ENCODE data around the gene IVD.

Gene IVD

GRCh38 chr15:40405501-40406381 lies at the start of gene IVD:
TSS of gene IVD (plus strand) at chr15:40405795. CDS start at chr15:40405828, 33 bp downstream.
- FAIRE-seq = peak; percentile 95

DNA sequence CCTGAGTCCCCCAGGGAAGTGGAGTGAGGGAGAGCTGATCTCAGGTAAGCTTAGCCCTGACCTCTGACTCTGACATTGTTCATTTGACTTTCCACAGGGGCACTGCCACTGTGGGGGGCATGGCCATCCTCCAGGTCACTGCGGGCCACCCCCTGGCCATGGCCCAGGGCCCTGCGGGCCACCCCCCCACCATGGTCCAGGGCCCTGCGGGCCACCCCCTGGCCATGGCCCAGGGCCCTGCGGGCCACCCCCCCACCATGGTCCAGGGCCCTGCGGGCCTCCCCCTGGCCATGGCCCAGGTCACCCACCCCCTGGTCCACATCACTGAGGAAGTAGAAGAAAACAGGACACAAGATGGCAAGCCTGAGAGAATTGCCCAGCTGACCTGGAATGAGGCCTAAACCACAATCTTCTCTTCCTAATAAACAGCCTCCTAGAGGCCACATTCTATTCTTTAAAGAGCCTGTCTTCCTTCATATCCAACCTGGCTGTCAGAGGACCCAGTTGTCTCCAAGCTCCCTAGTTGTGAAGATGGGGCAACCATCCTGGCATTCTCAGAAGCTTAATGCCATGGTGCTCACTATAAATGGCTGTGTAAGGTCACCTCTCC lies 49.5 kb upstream of the IVD start:
- FAIRE-seq = no peak

GRCh38 chr15:40357246-40357645 lies 48.3 kb upstream of the IVD start:
- no peak for FAIRE-seq

DNA sequence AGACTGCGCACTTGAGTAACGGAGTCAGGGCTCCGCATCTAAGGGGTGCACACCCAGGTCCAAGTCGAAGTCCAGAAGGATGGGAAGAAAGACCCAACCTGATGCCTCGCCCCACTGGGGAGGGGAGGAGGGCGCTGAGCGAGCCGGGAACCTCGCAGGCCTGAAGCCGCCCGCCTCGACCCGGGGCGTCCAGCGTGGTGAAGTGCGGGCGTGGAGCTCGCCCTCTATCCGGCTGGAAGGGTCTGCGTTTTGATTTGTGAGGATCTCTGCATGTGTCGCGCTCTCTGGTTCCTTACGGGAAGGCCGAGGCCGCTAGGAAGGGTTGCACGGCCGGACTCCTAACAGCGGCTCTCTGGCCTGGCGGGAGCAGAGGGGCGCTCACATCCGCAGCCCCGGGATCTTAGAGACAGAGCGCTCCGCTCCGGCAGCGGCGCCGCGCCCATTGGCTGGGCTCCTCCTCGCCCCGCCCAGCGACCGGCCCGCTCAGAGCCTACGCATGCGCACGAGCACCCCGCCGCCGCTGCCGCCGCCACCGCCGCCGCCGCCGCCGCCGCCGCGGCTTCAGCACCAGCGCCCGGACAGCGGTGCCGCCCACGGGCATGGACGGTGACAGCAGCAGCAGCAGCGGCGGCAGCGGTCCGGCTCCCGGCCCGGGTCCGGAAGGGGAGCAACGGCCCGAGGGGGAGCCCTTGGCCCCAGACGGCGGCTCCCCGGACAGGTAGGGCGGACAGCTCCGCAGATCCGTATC lies 47.7 kb upstream of the IVD start, which contains the start of gene DISP2:
Gene DISP2, plus strand, starts transcription at position 497 of the 748 bp plus-strand sequence. Its CDS starts 103 bp downstream, at position 600.
- no peak for FAIRE-seq

GRCh38 chr15:40358471-40359353 lies 46.9 kb upstream of the IVD start:
- no peak for FAIRE-seq

- FAIRE-seq = no peak
These were observed 45.6 kb upstream of the IVD start for GRCh38 chr15:40360015-40360414.

DNA sequence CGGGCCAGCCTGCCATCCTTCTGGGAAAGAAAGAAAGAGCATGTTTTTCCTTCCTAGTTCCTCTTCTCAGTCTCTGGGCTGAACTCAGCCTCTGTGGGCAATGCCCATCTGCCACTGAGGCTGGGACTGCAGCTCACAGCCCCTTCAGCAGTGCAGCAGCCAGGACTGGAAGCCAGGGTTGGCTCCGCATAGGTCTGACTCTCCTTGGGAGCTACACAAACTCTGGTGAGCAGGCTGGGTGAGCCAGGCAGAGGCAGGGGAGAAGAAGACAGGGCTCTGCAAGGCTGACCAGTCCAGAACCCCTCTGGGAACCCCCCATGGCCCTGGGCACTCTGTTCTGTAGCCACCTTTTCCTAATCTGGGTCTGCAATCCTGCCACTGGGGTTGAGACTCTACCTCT lies 44.0 kb upstream of the IVD start:
- FAIRE-seq = no peak

- FAIRE-seq = no peak
These were observed 42.0 kb upstream of the IVD start for GRCh38 chr15:40363611-40364010.

GRCh38 chr15:40364251-40364650 lies 41.3 kb upstream of the IVD start:
- FAIRE-seq = no peak

GRCh38 chr15:40365016-40365415 lies 40.6 kb upstream of the IVD start:
- FAIRE-seq = no peak

GRCh38 chr15:40365624-40366456 lies 39.8 kb upstream of the IVD start:
- FAIRE-seq = no peak

DNA sequence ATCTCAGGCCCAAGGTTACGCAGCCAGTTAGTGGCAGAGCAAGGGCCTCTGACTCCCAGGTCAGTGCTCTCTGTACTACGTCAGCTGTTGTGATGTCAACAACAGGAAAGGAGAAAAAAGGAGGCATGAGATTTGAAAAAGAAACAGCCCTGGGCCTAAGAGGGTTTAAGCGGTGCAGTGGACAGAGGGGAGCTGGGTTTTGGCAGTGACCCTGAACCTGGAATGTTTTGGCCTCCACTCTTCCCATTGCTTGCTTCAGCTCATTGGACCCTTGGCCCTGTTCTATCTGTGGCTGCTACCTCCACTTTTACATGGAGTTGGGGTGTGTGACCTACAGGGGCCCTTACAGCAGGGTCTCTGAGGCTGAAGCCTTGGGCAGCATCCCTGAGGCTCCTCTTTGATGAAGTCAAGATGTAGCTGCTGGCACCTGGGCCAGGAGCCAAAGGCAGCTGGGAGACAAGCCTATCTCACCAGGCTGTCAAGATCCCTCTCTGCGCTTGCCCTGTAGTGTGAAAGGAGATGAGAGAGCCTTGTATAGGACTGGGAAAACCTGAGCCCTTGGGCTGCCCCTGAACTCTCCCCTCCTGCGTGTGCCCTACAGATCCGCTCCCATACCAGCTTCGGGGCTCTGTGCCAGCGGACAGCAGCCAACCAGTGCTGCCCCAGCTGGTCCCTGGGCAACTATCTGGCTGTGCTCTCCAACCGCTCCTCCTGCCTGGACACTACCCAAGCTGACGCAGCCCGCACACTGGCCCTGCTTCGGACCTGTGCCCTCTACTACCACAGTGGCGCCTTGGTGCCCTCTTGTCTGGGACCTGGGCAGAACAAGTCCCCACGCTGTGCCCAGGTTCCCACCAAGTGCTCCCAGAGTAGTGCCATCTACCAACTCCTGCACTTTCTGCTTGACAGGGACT lies 38.9 kb upstream of the IVD start:
- no peak for FAIRE-seq

GRCh38 chr15:40367371-40367685 lies 38.3 kb upstream of the IVD start:
- FAIRE-seq = no peak

DNA sequence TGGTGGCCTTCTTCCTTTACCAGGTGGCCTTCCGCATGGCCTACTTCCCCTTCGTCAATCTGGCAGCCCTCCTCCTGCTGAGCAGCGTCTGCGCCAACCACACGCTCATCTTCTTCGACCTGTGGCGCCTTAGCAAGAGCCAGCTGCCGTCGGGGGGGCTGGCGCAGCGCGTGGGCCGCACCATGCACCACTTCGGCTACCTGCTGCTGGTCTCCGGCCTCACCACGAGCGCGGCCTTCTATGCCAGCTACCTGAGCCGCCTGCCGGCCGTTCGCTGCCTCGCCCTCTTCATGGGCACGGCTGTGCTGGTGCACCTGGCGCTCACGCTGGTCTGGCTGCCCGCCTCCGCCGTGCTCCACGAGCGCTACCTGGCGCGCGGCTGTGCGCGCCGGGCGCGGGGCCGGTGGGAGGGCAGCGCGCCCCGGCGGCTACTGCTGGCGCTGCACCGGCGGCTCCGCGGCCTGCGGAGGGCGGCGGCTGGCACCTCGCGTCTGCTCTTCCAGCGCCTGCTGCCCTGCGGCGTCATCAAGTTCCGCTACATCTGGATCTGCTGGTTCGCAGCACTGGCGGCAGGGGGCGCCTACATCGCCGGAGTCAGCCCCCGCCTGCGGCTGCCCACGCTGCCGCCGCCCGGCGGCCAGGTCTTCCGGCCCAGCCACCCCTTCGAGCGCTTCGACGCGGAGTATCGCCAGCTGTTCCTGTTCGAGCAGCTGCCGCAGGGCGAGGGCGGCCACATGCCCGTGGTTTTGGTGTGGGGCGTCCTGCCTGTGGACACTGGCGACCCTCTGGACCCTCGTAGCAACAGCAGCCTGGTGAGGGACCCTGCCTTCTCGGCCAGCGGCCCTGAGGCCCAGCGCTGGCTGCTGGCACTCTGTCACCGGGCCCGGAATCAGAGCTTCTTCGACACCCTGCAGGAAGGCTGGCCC lies 37.6 kb upstream of the IVD start:
- no peak for FAIRE-seq

GRCh38 chr15:40368719-40369473 lies 36.7 kb upstream of the IVD start:
- no peak for FAIRE-seq

GRCh38 chr15:40369474-40369869 lies 36.1 kb upstream of the IVD start:
- no peak for FAIRE-seq

GRCh38 chr15:40369971-40370370 lies 35.6 kb upstream of the IVD start:
- FAIRE-seq = no peak

DNA sequence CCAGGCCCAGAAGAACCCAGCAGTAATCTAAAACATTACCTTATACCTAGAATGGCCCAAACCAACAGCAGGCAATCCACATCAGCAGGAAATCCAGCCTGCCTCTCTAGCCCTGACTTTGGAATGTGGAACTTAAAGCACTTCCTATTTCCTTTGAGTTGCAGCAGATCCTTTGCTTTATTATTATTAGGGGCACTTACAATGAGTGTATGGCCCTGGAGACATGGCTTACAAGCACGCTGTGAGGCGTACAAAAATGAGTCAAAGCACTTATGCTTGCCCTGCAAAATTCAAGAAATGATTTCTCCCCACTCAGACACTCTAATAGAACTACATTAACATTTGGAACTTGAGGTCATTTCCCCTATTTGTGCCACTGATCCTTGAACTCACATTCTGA lies 32.6 kb upstream of the IVD start:
- FAIRE-seq = no peak

DNA sequence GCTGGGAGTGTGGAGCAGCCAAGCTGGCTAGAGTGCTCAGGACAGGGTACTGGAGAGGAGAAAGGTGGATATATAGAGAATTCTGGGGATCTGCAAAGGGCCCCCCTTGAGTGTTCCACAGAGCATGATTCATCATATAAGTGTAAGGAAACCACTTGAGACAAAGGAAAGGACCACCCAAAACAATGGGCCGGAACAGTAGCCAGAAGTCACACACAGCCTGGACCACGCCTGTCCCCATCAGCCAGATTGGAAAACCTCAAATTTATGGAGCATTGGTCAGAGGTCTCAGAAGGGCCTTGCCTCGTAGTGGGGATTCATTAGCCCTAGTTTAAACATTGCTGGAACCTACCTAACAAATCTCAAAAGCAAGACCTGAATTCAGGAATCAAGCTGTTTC lies 28.0 kb upstream of the IVD start:
- no peak for FAIRE-seq
